H1 (cell line): ENCODE measurements around the gene OR52M1.

Experiments
- CREB1 ChIP-seq: IDR thresholded peaks from 2 replicates; pipeline ENCODE4 v1.6.1; 2012; ENCODE audit warnings: inconsistent platforms
- CTCF ChIP-seq, 3 experiments: IDR thresholded peaks; 1 replicate in 2 of 3; 2 replicates in 1 of 3; pipeline versions ENCODE4 v1.5.1 to v1.6.1; 2011; ENCODE audit warnings: low read length in 3 of 3, mild to moderate bottlenecking in 3 of 3, inconsistent platforms in 2 of 3, low read depth in 1 of 3, moderate library complexity in 1 of 3; ENCODE audit not compliant: insufficient read depth in 1 of 3; ENCODE audit errors: control extremely low read depth in 1 of 3
- EP300 ChIP-seq, 2 experiments: IDR thresholded peaks; 1 replicate in 1 of 2; 2 replicates in 1 of 2; pipeline ENCODE4 v1.6.1; 2011 to 2012; ENCODE audit warnings: low read depth in 2 of 2, low read length in 2 of 2, mild to moderate bottlenecking in 2 of 2, borderline replicate concordance in 1 of 2, inconsistent platforms in 1 of 2, moderate library complexity in 1 of 2
- MAFK ChIP-seq: IDR thresholded peaks from 2 replicates; pipeline ENCODE4 v1.6.1; 2012; ENCODE audit warnings: low read depth, mild to moderate bottlenecking, improper control_type of control experiment, low read length
- MAX ChIP-seq: IDR thresholded peaks from 2 replicates; pipeline ENCODE4 v1.6.1; 2012; ENCODE audit warnings: inconsistent platforms
- POLR2AphosphoS5 ChIP-seq: IDR thresholded peaks from 2 replicates; pipeline ENCODE4 v1.6.1; 2011; ENCODE audit warnings: low read depth, low read length
- RBBP5 ChIP-seq: IDR thresholded peaks from 2 replicates; pipeline ENCODE4 v1.7.1; 2012; ENCODE audit warnings: low read depth, mild to moderate bottlenecking, inconsistent platforms, low read length, moderate library complexity, borderline replicate concordance
- SP1 ChIP-seq: IDR thresholded peaks from 2 replicates; pipeline ENCODE4 v1.6.1; 2011; ENCODE audit warnings: low read depth, low read length
- TAF1 ChIP-seq: IDR thresholded peaks from 2 replicates; pipeline ENCODE4 v1.6.1; 2011; ENCODE audit warnings: mild to moderate bottlenecking, low read depth, low read length
- ZNF274 ChIP-seq: IDR thresholded peaks from 2 replicates; pipeline ENCODE4 v1.7.0; 2012; ENCODE audit warnings: low read length, borderline replicate concordance; ENCODE audit errors: extremely low read depth
- TF ChIP-seq, protein P1 (sequence below): IDR thresholded peaks from 2 replicates; pipeline ENCODE4 v1.6.1; 2011; ENCODE audit warnings: low read length, improper control_type of control experiment

DNA sequence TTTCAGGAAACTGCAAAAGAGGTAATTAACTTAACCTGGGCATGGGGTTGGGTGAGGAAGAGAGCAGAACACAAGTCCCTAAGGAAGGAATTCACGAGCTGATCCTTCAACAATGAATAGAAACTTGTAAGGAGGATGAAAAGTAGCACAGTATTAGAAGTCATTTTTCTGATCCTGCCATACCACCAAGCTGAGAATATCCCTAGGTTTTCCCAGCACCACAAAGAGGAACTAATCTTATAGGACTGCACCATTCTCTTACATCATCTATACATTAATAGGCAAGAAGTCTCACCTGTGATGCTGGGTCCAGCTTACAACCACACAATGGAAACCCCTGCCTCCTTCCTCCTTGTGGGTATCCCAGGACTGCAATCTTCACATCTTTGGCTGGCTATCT lies 48.7 kb downstream of the OR52M1 start, which contains the start of gene OR52I1:
- TF ChIP-seq MAX (no peak), POLR2AphosphoS5 (no peak), CTCF (IDR thresholded peaks at IDR 0.05; ENCODE audit: control extremely low read depth in 1 of 3, insufficient read depth in 1 of 3, low read depth in 1 of 3, low read length in 3 of 3) (no peak), EP300 (IDR thresholded peaks at IDR 0.05; ENCODE audit: borderline replicate concordance in 1 of 2, low read depth in 2 of 2, low read length in 2 of 2) (no peak), MAFK (no peak), CREB1 (no peak), RBBP5 (no peak), SP1 (no peak), TAF1 (no peak), ZNF274 (no peak)
- TF ChIP-seq, protein P1, sequence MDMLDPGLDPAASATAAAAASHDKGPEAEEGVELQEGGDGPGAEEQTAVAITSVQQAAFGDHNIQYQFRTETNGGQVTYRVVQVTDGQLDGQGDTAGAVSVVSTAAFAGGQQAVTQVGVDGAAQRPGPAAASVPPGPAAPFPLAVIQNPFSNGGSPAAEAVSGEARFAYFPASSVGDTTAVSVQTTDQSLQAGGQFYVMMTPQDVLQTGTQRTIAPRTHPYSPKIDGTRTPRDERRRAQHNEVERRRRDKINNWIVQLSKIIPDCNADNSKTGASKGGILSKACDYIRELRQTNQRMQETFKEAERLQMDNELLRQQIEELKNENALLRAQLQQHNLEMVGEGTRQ: no peak
